IPS-18c (cell line): ENCODE measurements around the gene CBFA2T2.
"Not testable (repeated sequence)": the region's sequence is repeated elsewhere in the genome, so short reads cannot be mapped to it uniquely, and the experiment has no call there.

Experiments
- H3K4me3 ChIP-seq: 2 replicates; pipeline ENCODE4 v1.7.0; 2013; ENCODE audit warnings: low read depth, mild to moderate bottlenecking, low read length, moderate library complexity; ENCODE audit not compliant: insufficient read depth
- H3K9me3 ChIP-seq: one replicate; pipeline ENCODE4 v1.6.1; 2013; ENCODE audit warnings: mild to moderate bottlenecking, low read length, moderate library complexity; ENCODE audit not compliant: control insufficient read depth, insufficient read depth

The CBFA2T2 gene

DNA sequence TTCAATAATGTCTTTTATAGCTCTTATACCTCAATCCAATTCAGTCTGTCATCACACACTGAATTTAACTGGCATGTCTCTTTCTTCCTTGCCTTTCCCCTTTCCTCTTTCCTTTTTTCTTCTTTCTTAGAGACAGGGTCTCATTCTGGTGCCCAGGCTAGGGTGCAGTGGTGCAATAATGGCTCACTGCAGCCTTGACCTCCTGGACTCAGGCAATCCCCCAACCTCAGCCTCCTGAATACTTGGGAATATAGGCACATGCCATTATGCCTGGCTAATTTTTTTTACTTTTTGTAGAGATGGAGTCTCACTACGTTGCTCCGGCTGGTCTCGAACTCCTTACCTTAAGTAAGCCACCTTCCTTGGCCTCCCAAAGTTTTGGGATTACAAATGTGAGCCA, 65.9 kb downstream of the CBFA2T2 start:
- H3K9me3 ChIP-seq, result no peaks in the 10 kb centered on the region
- H3K4me3 ChIP-seq, result no peak overlapping the region

DNA sequence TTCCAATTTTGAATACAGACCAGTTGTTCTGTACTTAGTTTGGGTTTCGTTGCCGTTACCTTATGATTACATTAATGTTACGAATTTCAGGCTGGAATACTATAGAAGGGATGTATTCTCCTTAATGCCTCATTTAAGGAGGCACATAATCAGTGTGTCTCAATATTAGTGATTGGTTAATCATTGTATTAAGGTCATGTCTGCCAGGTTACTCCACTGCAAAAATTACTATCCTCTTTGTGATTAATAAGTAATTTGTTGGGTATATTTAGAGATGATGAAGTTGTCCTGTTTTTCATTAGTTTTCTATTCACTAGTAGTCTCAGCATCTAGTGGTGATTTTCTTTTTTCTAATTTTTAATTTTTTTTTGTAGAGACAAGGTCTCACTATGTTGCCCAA, 66.3 kb downstream of the CBFA2T2 start:
- no peaks in the 10 kb centered on the region for H3K9me3 ChIP-seq
- no peak overlapping the region for H3K4me3 ChIP-seq

DNA sequence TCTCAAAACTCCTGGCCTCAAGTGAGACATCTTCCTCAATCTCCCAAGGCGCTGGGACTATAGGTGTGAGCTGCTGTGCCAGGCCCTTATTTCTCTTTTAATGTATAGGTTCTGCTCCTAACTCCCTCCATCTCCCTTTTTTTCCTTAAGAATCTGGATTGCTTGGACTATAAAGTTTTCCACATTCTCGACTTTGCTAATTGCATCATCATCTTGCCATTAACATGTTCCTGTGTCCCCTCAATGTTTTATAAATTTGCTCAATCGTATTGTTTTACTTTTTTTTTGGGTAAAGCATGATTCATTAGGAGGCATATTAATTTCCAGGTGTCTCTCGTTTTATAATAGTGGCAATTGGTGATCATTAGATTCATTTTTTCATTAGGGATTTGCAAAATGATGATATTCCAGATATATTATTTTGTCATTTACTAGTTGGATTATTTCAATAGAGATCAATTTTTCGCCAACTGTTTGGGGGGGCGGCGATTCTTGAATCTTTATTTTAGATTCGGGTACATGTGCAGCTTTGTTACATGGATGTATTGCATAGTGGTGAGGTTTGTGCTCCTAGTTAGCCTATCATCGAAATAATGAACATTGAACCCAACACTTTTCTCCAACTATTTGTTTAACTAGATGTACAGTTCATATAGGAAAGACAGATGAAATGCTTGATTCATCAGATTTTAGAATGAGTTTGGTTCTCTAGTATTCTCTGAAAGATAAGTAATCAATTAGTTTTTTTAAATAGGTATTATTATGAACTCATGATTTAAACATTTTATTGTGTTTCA, 68.7 kb downstream of the CBFA2T2 start:
- no peaks in the 10 kb centered on the region for H3K9me3 ChIP-seq
- no peak overlapping the region for H3K4me3 ChIP-seq

GRCh38 chr20:33559212-33559611, 69.3 kb downstream of the CBFA2T2 start:
- no peak overlapping the region for H3K4me3 ChIP-seq
- no peaks in the 10 kb centered on the region for H3K9me3 ChIP-seq

DNA sequence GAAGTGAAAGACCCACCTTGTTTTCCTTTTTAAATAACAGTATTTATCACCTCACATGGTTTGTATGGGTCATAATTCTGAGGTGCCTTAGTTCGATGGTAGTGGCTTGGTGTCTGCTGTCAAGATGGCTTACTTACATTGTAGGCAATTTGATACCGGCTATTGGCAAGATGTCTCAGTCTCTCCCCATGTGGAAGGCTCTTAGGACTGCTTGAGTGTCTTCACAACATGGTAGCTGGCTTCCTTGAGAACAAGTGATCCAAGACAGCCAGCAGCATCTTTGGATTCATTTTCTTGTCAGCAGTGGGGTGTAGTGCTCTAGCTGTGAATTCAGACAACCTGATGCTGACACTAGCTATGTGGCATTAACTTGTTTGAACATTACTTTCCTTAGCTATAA, 70.1 kb downstream of the CBFA2T2 start:
- Histone ChIP-seq H3K9me3 (no peaks in the 10 kb centered on the region), H3K4me3 (no peak overlapping the region)

GRCh38 chr20:33561053-33561452, 71.2 kb downstream of the CBFA2T2 start:
- not testable (repeated sequence) for H3K4me3 ChIP-seq, H3K9me3 ChIP-seq

DNA sequence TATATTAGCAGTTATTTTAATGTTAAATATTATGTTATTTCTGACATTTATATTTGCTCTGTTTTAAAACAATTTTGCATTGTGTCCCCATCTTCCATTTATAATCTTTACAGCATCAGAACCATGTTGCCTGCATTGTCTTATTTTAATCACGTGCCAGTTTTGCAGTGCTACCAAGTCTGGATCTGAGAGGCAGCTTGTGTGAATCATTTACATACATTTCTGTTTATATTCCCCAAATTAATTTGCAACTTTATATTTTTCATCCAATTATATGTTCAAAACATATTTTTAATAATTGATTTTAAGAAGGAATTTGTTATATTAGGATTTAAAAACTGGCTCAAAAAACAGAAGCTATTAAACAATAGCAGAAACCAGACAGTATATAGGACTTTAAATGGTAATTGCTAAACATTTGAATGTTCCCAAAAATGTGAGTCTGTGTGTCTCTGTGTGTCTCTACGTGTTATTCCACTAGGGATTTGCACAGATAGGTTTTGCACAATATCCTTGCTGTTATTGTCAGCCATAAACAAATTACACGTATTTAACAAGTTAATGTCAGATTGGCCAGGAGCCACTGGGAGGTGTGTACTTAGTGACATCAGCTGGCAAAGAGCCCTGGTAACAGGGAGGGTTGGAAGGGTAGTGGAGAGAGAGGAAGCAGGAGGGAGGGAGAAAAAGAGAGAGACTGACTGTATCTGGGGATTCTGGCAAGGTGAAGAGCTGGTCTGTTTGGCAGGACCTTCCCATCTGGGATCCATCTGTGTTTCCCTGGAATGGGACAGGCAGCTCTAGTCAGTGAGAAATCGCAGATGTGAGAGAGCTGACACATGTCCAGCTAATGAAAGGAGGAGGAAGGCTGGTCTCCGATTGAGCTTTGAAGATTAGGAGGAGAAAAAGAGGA, 72.1 kb downstream of the CBFA2T2 start:
- H3K4me3 ChIP-seq, result no peak overlapping the region

GRCh38 chr20:33563788-33564187, 73.9 kb downstream of the CBFA2T2 start:
- Histone ChIP-seq H3K9me3 (no peaks in the 10 kb centered on the region), H3K4me3 (no peak overlapping the region)

More for the DNA sequence above, 72.1 kb downstream of the CBFA2T2 start:
- H3K9me3 ChIP-seq, result no peaks in the 10 kb centered on the region

- no peaks in the 10 kb centered on the region for H3K9me3 ChIP-seq
- no peak overlapping the region for H3K4me3 ChIP-seq
Observed at GRCh38 chr20:33566781-33567603, 77.1 kb downstream of the CBFA2T2 start.

DNA sequence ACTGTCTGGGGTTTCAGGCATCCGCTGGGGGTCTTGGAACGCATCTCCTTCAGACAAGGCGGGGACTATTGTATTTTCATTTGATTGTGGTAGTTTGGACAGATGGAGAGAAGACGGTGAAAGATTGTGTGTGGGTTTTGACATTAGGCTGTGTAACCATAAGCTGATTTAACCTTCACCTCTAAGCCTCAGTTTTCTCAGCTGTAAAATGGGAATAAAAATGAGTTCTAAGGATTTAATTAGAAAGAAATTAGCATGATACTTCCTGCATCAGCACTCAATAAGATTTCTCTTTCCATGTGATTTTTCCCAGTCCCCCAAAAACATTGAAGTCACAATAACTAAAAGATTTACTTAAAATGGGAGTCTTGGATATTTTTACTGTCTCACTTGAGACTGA, 78.1 kb downstream of the CBFA2T2 start:
- Histone ChIP-seq H3K9me3 (no peaks in the 10 kb centered on the region), H3K4me3 (no peak overlapping the region)

DNA sequence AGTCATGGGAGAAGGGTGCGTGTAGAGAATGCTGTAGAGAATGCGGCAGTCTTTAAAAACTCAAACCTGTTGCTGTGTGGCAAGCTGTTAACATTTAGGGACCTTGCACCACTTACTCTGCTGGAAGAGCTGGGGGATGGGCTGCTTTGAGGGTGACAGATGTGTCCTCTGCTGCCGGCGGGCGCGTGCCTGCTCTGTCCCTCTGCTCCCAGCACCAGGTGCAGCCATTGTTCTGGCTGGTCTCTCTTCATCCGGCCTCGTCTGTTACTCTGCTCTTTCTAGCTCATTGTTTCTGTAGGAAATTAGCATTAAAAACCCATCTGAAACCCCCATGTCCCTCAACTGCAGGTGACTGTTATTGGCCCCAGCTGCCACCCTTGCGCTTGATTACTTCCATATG, 78.5 kb downstream of the CBFA2T2 start:
- H3K4me3 ChIP-seq, result no peak overlapping the region

GRCh38 chr20:33568868-33569801, 79.2 kb downstream of the CBFA2T2 start:
- no peaks in the 10 kb centered on the region for H3K9me3 ChIP-seq
- H3K4me3 ChIP-seq, result no peak overlapping the region

More for the DNA sequence above, 78.5 kb downstream of the CBFA2T2 start:
- H3K9me3 ChIP-seq, result no peaks in the 10 kb centered on the region

- no peak overlapping the region for H3K4me3 ChIP-seq
- H3K9me3 ChIP-seq, result no peaks in the 10 kb centered on the region
Observed at GRCh38 chr20:33569802-33570391, 80.0 kb downstream of the CBFA2T2 start.

DNA sequence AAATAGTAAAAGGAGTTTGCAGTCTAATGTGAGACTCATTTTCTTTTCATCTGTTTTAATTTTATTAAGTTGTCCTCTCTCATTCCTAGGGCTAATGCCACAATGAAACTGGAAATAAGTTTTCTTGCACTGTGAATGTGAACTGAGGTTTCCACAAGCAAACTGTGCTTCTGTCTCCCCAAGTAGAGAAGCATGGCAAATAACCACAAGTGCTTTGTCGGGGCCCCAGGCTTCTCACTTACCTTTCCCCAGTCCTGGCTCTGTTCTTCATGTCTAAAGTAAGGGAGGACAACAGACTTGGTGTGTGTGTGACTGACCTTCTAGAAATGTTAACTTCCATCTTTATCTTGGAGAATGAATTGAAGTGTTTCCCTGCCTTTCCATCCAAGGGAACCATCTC, 80.8 kb downstream of the CBFA2T2 start:
- no peaks in the 10 kb centered on the region for H3K9me3 ChIP-seq
- H3K4me3 ChIP-seq, result no peak overlapping the region

DNA sequence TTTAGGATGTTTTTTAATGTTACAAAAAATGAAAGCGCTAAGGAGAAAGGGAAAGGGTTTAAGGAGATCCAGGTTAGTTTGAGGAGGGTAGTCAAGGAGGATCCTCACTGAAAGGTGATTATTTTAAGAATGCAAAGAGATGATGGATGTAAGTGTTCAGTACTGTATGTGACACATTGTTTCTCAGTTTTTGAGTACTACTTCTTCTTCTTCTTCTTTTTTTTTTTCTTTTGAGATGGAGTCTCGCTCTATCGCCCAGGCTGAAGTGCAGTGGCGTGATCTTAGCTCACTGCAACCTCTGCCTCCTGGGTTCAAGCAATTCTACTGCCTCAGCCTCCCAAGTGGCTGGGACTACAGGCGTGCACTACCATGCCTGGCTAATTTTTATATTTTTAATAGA, 83.4 kb downstream of the CBFA2T2 start:
- not testable (repeated sequence) for H3K4me3 ChIP-seq, H3K9me3 ChIP-seq

- no peaks in the 10 kb centered on the region for H3K9me3 ChIP-seq
Observed at GRCh38 chr20:33575282-33575681, 85.4 kb downstream of the CBFA2T2 start.

More at GRCh38 chr20:33575282-33575681, 85.4 kb downstream of the CBFA2T2 start:
- H3K4me3 ChIP-seq, result no peak overlapping the region
